Fibroblast of lung (primary cell): Measurements from ENCODE around the gene ATP6V0E1. TPM values are rescaled to one million over a fixed set of nuclear protein-coding genes. Genes with fewer than 3 reads are reported as not detected.

Source experiments
- DNase-seq, 2 donors: peaks; one replicate each; pipeline versions ENCODE4 v3.0.0 to v3.0.0-alpha.2; 2010; ENCODE audit warnings: low read depth in 2 of 2
- H2AFZ ChIP-seq: 2 replicates; pipeline ENCODE4 v1.5.1; 2012; ENCODE audit warnings: low read length, control low read depth, inconsistent platforms
- H3K27ac ChIP-seq: 2 replicates; pipeline ENCODE4 v1.5.1; 2011; ENCODE audit warnings: low read length, control low read depth; ENCODE audit not compliant: insufficient read depth
- H3K27me3 ChIP-seq: 2 replicates; pipeline ENCODE4 v1.5.1; 2011; ENCODE audit warnings: mild to moderate bottlenecking, low read length; ENCODE audit not compliant: control insufficient read depth, insufficient read depth
- H3K36me3 ChIP-seq: 2 replicates; pipeline ENCODE4 v1.5.1; 2011; ENCODE audit warnings: low read length; ENCODE audit not compliant: control insufficient read depth, insufficient read depth
- H3K4me1 ChIP-seq: 2 replicates; pipeline ENCODE4 v1.5.1; 2011; ENCODE audit warnings: low read length; ENCODE audit not compliant: control insufficient read depth, insufficient read depth; ENCODE audit errors: extremely low read depth
- H3K4me2 ChIP-seq: 2 replicates; pipeline ENCODE4 v1.5.1; 2011; ENCODE audit warnings: low read length, control low read depth; ENCODE audit not compliant: insufficient read depth; ENCODE audit errors: extremely low read depth
- H3K4me3 ChIP-seq, 4 experiments: fragments of 200-600 bp in 1 of 4; sonication (generic) in 1 of 4; replicated peaks in 1 of 4; 2 replicates each; pipeline ENCODE4 v1.5.1; 2011 to 2016; ENCODE audit warnings: low read length in 4 of 4, low read depth in 3 of 4, mild to moderate bottlenecking in 3 of 4, control low read depth in 2 of 4, inconsistent platforms in 1 of 4, mixed read lengths in 1 of 4; ENCODE audit not compliant: insufficient read depth in 1 of 4; ENCODE audit errors: control extremely low read depth in 1 of 4
- H3K79me2 ChIP-seq: 2 replicates; pipeline ENCODE4 v1.5.1; 2012; ENCODE audit warnings: mild to moderate bottlenecking, low read length, inconsistent platforms; ENCODE audit not compliant: control insufficient read depth, insufficient read depth
- H3K9ac ChIP-seq: 2 replicates; pipeline ENCODE4 v1.5.1; 2011; ENCODE audit warnings: mild to moderate bottlenecking, low read length, control low read depth; ENCODE audit not compliant: insufficient read depth
- H3K9me3 ChIP-seq: 2 replicates; pipeline ENCODE4 v1.5.1; 2012; ENCODE audit warnings: low read depth, low read length; ENCODE audit not compliant: control insufficient read depth, insufficient read depth
- H4K20me1 ChIP-seq: 2 replicates; pipeline ENCODE4 v1.5.1; 2011; ENCODE audit warnings: low read length; ENCODE audit not compliant: control insufficient read depth, insufficient read depth; ENCODE audit errors: extremely low read depth
- CTCF ChIP-seq, 2 donors: IDR thresholded peaks in 1 of 2; conservative IDR thresholded peaks in 1 of 2; 1 replicate in 1 of 2; 2 replicates in 1 of 2; pipeline ENCODE4 v1.5.1; 2011 to 2012; ENCODE audit warnings: low read length in 2 of 2, control low read depth in 1 of 2, inconsistent platforms in 1 of 2, low read depth in 1 of 2, mild to moderate bottlenecking in 1 of 2
- EZH2 ChIP-seq: IDR thresholded peaks from 2 replicates; pipeline ENCODE4 v1.5.1; 2012; ENCODE audit warnings: low read length, control low read depth, mild to moderate bottlenecking; ENCODE audit errors: missing control alignments
- polyA plus RNA-seq, 2 donors: library from polyadenylated mRNA; depleted of rRNA in 1 of 2; stranded (reverse) in 1 of 2; unstranded in 1 of 2; fragments of >200 nt; gene quantifications; 2 replicates each; pipeline ENCODE4 v1.2.1, GENCODE V29; 2011 to 2012; ENCODE audit warnings: missing spikeins in 1 of 2
- total RNA-seq: library from RNA; depleted of rRNA; stranded (reverse); fragments of >200 nt; gene quantifications from 2 replicates; pipeline ENCODE4 v1.2.1, GENCODE V29; 2014

The ATP6V0E1 gene
- total and polyA plus RNA-seq, 2 donors (not counting 1 experiment from before 2014, with no cell fraction given): 377 to 635 TPM

- H3K9me3 ChIP-seq: no peaks in the 10 kb centered on the region
- no peak overlapping the region for H3K9ac ChIP-seq
- H3K27me3 ChIP-seq: no peaks in the 10 kb centered on the region
- H3K36me3 ChIP-seq: no peaks in the 10 kb centered on the region
- no peak overlapping the region for H3K4me3 ChIP-seq
- no peak overlapping the region for H2AFZ ChIP-seq
- peaks cover 12% of the 10 kb centered on the region for H3K4me1 ChIP-seq
- H4K20me1 ChIP-seq: no peaks in the 10 kb centered on the region
- H3K79me2 ChIP-seq: peaks cover 35% of the 10 kb centered on the region
- no peak overlapping the region for H3K27ac ChIP-seq
- no peak overlapping the region for H3K4me2 ChIP-seq
- DNase-seq: no peak
- TF ChIP-seq CTCF (conservative IDR thresholded peaks at IDR 0.05 in 1 of 2, IDR thresholded peaks at IDR 0.05 in 1 of 2; ENCODE audit: low read depth in 1 of 2, low read length in 2 of 2) (no peak), EZH2 (no peak)
Measured at GRCh38 chr5:173018358-173018757, 34.8 kb downstream of the ATP6V0E1 start.

DNA sequence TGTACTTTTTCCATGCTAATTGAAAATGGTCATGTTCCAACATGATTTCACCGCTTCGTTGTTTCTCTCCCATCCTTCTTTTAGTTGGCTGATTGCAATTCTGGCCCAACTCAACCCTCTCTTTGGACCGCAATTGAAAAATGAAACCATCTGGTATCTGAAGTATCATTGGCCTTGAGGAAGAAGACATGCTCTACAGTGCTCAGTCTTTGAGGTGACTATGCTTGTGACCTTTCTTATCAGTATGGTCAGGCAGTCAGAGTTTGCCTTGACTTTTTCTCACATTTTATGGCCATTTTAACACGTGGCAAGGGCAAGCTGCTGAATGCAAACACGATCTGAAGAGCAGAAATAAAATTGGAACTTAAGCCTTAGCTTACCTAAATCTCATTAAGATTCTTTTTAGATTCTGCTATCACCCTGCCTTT lies 36.6 kb downstream of the ATP6V0E1 start:
- peak in 1 of 2 donors; percentile 18 for DNase-seq
- Histone ChIP-seq H4K20me1 (no peaks in the 10 kb centered on the region), H3K79me2 (peaks cover 28% of the 10 kb centered on the region)

DNA sequence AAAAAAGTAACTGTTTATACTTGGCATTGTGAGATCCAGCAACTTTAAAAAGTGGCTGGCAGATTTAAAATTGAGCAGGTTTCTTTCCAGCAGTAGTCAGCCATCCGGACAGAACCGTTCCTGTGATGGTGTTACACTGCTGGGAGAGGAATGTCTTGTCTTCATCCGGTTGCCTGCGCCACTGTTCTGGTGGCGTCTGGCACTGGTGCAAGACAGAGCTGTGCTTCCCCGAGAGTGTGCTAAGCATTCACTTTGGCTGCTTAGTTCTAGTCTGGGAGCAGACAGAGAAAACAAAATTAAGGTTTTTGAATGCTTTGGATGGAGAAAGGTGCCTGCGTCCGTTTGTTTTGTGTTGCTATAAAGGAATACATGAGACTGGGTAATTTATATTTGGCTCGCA lies 37.1 kb downstream of the ATP6V0E1 start:
- TF ChIP-seq EZH2: no peak
- no peak for TF ChIP-seq CTCF (conservative IDR thresholded peaks at IDR 0.05 in 1 of 2, IDR thresholded peaks at IDR 0.05 in 1 of 2; ENCODE audit: low read depth in 1 of 2, low read length in 2 of 2)
- H3K9ac ChIP-seq: no peak overlapping the region
- H3K27me3 ChIP-seq: no peaks in the 10 kb centered on the region
- H3K9me3 ChIP-seq: no peaks in the 10 kb centered on the region
- peak in 1 of 2 donors; percentile 54 for DNase-seq
- H3K4me2 ChIP-seq: peak overlapping the region; percentile 56
- peaks cover 12% of the 10 kb centered on the region for H3K4me1 ChIP-seq
- H3K27ac ChIP-seq: peak overlapping the region; percentile 7
- H3K36me3 ChIP-seq: no peaks in the 10 kb centered on the region
- no peak overlapping the region for H2AFZ ChIP-seq
- no peaks in the 10 kb centered on the region for H4K20me1 ChIP-seq
- no peak overlapping the region for H3K4me3 ChIP-seq
- peaks cover 27% of the 10 kb centered on the region for H3K79me2 ChIP-seq

More for the DNA sequence above, 36.6 kb downstream of the ATP6V0E1 start:
- H2AFZ ChIP-seq: no peak overlapping the region
- TF ChIP-seq CTCF (conservative IDR thresholded peaks at IDR 0.05 in 1 of 2, IDR thresholded peaks at IDR 0.05 in 1 of 2; ENCODE audit: low read depth in 1 of 2, low read length in 2 of 2): no peak
- no peak for TF ChIP-seq EZH2
- peak overlapping the region; percentile 73 for H3K4me2 ChIP-seq
- H3K27ac ChIP-seq: peak overlapping the region; percentile 7
- H3K4me3 ChIP-seq: no peak overlapping the region
- no peaks in the 10 kb centered on the region for H3K36me3 ChIP-seq
- H3K9me3 ChIP-seq: no peaks in the 10 kb centered on the region
- no peak overlapping the region for H3K9ac ChIP-seq
- peaks cover 12% of the 10 kb centered on the region for H3K4me1 ChIP-seq
- no peaks in the 10 kb centered on the region for H3K27me3 ChIP-seq
